Subcutaneous abdominal adipose tissue (tissue), 5 donors: ENCODE data around the gene PRTFDC1.

Experiments used
- H3K27ac ChIP-seq: one replicate; pipeline ENCODE4 v1.7.0; 2013; ENCODE audit warnings: low read depth, mild to moderate bottlenecking, inconsistent platforms, low read length, moderate library complexity
- H3K27me3 ChIP-seq, 5 donors: one replicate each; pipeline ENCODE4 v1.7.0; 2013; ENCODE audit warnings: low read length in 5 of 5, inconsistent platforms in 1 of 5; ENCODE audit not compliant: control insufficient read depth in 5 of 5, insufficient read depth in 4 of 5
- H3K36me3 ChIP-seq, 5 donors: one replicate each; pipeline ENCODE4 v1.7.0; 2013; ENCODE audit warnings: low read length in 5 of 5; ENCODE audit not compliant: control insufficient read depth in 5 of 5, insufficient read depth in 5 of 5
- H3K4me1 ChIP-seq, 5 donors: one replicate each; pipeline ENCODE4 v1.7.0; 2013; ENCODE audit warnings: low read length in 5 of 5, mild to moderate bottlenecking in 3 of 5, moderate library complexity in 1 of 5; ENCODE audit not compliant: control insufficient read depth in 5 of 5, insufficient read depth in 5 of 5
- H3K4me3 ChIP-seq, 5 donors: one replicate each; pipeline ENCODE4 v1.7.0; 2013; ENCODE audit warnings: low read length in 5 of 5, low read depth in 1 of 5
- H3K9ac ChIP-seq, 5 donors: one replicate each; pipeline ENCODE4 v1.7.0; 2013; ENCODE audit warnings: low read length in 5 of 5, mild to moderate bottlenecking in 4 of 5, moderate library complexity in 3 of 5
- H3K9me3 ChIP-seq, 5 donors: one replicate each; pipeline ENCODE4 v1.7.0; 2013; ENCODE audit warnings: low read length in 5 of 5; ENCODE audit not compliant: control insufficient read depth in 5 of 5
- donor health status: healthy.
- donor health status: healthy.
- donor health status: healthy.
- donor health status: healthy.
- donor health status: healthy.

Gene PRTFDC1

DNA sequence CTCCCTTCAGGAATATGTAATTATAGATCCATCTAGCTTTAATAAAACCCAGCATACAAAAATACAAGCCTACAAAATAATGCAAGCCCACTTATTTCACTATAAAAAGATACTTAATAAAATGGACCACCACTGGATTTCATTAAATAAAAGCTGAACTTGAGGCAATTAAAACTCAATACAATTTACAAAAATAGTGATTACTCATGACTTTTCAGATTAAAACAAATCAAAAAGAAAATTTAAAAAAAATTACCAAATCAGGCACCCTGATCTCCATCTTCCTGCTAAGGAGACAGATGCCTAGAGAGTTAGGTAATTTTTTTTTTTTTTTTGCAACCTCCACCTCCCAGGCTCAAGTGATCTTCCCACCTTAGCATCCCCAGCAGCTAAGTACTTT is 41.8 kb downstream of the PRTFDC1 start:
- Histone ChIP-seq H3K4me1 (peaks cover 0 to 14% (median 5%) of the 10 kb centered on the region in 5 donors), H3K27me3 (no peaks in the 10 kb centered on the region), H3K9me3 (no peaks in the 10 kb centered on the region), H3K36me3 (no peaks in the 10 kb centered on the region), H3K4me3 (no peak overlapping the region), H3K27ac (no peak overlapping the region), H3K9ac (no peak overlapping the region)

DNA sequence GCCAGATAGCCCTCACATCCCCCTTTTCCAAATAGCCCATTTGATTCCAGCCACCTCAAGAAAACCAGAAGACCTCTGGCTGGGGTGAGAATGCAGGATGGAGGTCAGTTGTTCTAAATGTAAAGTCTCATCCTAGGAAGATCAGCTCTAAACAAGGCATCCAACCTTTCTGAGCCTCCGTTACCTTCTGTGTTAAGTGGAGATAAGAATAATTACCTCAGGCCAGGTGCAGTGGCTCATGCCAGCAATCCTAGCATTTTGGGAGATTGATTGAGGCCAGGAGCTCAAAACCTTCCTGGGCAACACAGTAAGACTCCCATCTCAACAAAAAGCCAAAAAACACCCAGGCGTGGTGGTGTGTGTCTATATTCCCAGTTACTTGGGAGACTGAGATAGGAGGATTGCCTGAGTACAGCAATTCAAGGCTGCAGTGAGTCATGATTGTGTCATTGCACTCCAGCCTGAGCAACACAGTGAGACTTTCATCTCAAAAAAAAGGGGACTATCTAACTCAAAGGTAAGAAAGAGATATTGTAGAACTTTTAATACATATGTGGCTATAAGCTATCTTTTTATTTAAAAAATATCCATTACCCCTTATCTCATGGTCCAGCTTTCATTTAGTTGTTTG is 43.5 kb downstream of the PRTFDC1 start:
- Histone ChIP-seq H3K4me1 (peaks cover 0 to 4% (median 0%) of the 10 kb centered on the region in 5 donors), H3K9me3 (no peaks in the 10 kb centered on the region), H3K36me3 (no peaks in the 10 kb centered on the region), H3K9ac (no peak overlapping the region), H3K4me3 (no peak overlapping the region), H3K27me3 (no peaks in the 10 kb centered on the region), H3K27ac (no peak overlapping the region)

DNA sequence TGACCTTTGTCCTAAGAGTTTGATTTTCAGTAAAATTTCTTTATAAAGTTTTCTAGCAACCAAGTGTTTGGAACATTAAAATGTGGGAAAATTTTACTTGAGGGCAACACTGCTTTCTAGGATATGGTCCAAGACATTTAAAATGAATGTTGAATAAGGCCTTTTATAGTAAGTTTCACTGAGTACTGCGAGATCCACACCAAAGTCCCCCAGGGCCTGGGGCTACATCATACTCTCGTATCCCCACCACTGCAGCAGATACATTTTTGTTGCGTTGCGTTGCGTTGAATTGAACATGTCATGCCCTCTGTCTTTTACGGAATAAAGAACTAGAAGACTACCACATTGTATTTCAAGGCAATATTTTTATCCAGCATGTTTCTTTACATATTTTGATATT is 44.5 kb downstream of the PRTFDC1 start:
- Histone ChIP-seq H3K27me3 (no peaks in the 10 kb centered on the region), H3K4me1 (peaks cover 0 to 4% (median 0%) of the 10 kb centered on the region in 5 donors), H3K9ac (no peak overlapping the region), H3K9me3 (no peaks in the 10 kb centered on the region), H3K27ac (no peak overlapping the region), H3K4me3 (no peak overlapping the region), H3K36me3 (no peaks in the 10 kb centered on the region)

DNA sequence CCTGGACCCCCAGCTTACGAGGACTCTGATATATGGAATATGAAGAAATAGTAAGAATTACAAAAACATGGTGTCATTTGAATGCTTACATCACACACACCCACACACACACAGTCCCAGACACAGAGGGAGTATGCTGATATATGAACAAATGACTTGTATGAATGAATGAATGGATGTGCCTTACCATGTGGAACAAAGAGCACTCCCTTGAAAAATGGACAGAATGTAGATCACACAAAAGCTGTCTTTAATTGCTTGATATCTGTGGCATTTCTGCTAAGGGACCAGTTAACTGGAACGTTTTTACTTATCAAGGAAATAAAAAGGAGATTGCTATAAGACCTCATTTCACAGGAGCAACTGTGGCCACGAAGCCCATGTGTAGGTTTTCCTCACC is 46.0 kb downstream of the PRTFDC1 start:
- Histone ChIP-seq H3K9ac (no peak overlapping the region), H3K4me1 (peaks cover 4 to 12% (median 10%) of the 10 kb centered on the region in 5 donors), H3K4me3 (no peak overlapping the region)

DNA sequence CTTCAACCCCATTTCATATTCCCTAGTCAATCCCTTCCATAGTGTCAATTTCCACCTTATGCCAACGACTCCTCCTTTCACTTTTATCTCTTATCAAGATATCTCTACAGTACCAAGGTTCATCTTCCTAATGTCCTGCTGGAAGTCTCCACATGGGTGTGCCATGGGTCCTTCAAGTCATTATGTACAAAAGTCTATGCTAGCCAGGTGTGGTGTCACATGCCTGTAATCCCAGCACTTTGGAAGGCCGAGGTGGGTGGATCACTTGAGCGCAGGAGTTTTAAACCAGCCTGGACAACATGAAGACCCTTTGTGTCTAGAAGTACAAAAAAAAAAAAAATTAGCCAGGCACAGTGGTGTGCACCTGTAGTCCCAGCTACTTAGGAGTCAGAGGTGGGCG is 47.6 kb downstream of the PRTFDC1 start:
- Histone ChIP-seq H3K27me3 (no peaks in the 10 kb centered on the region), H3K9ac (no peak overlapping the region), H3K27ac (no peak overlapping the region), H3K36me3 (no peaks in the 10 kb centered on the region), H3K9me3 (no peaks in the 10 kb centered on the region), H3K4me3 (no peak overlapping the region), H3K4me1 (peaks cover 4 to 14% (median 12%) of the 10 kb centered on the region in 5 donors)

More for the DNA sequence above, 46.0 kb downstream of the PRTFDC1 start:
- no peaks in the 10 kb centered on the region for H3K27me3 ChIP-seq
- H3K9me3 ChIP-seq: no peaks in the 10 kb centered on the region
- H3K27ac ChIP-seq: no peak overlapping the region
- H3K36me3 ChIP-seq: no peaks in the 10 kb centered on the region

DNA sequence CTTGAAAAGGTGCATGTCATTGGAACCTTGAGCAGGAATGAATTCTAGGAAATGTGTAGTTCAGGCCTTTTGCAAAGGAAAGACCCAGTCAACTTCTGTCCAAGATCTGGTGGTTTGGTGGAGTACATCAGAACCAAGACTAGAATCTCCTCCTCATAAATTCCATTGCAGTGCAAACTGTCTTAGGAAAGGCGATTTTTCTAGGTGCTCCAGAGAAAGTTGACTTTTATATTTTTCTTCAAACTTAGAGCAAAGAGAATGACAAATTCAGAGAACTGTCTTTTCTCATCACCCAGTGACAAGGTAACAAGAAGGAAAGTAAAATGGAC is 50.0 kb downstream of the PRTFDC1 start:
- H3K4me3 ChIP-seq: no peak overlapping the region
- no peaks in the 10 kb centered on the region for H3K36me3 ChIP-seq
- H3K4me1 ChIP-seq: peaks cover 4 to 14% (median 12%) of the 10 kb centered on the region in 5 donors
- H3K9ac ChIP-seq: no peak overlapping the region
- no peaks in the 10 kb centered on the region for H3K27me3 ChIP-seq
- no peaks in the 10 kb centered on the region for H3K9me3 ChIP-seq
- peak overlapping the region; percentile 44 for H3K27ac ChIP-seq

DNA sequence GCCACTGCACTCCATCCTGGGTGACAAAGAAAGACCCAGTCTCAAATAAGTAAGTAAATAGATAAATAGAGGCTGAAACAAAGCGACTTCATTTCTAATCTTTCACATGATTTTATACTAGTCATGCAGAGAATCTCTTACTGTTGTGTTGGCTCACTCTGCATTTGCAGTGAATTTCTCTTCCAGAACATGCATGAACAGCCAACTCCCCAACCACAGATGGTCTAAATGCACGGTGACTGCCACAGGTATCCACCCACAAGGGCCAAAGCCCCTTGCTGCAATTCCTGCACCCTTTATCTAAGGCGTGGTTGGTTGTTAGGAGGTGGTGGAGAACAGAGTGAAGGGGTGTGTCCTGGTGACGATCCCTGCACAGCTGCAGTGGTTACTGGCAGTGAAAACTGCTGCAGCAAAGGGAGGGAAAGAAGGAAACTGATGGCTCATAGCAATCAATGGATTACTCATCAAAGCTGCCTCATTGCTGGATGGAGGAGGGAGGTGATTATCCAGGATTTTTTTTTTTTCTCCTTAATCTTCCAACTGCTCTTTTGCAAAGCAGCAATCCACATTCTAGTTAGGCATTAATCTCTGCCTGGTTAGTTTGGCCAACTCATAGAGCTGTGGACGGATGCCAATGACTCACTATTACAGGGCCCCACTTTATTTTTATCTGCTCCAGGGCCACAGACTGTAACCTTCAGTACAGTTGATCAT is 50.6 kb downstream of the PRTFDC1 start:
- Histone ChIP-seq H3K4me3 (peak overlapping the region in 1 of 5 donors; percentile 6), H3K36me3 (no peaks in the 10 kb centered on the region), H3K27ac (peak overlapping the region; percentile 46), H3K9me3 (no peaks in the 10 kb centered on the region), H3K27me3 (no peaks in the 10 kb centered on the region), H3K4me1 (peaks cover 4 to 14% (median 12%) of the 10 kb centered on the region in 5 donors), H3K9ac (no peak overlapping the region)

DNA sequence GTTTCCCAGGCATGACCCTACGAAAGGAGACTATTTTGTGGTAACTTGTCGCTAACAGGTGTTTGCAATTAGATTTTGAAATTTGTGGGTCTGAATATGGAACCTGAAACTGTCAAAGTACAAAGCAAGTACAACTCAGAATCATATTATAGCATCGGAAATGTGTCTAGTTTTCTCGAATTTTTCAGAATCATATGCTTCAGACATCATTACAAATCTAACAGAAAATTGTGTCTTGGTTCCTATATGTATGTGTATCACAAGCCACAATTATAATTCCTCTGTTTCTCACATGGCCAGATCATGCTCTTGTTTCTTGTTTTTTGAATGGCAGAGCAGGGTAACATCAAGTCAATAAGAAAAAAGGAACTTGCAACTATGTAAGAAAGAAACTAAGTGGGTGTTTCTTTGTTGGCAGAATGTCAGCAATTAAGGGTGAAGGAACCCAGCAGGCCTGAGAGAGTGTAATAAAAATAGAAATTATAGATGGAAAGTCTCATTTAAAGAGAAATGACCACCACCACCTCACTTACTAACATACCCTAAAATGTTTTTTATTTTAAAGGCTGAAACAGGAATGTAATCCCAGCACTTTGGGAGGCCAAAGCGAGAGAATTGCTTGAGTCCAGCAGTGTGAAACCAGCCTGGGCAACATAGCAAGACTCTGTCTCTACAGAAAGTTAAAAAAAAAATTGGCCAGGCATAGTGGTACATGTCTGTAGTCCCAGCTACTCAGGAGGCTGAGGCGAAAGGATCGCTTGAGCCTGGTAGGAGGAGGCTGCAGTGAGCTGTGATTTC is 51.3 kb downstream of the PRTFDC1 start:
- no peak overlapping the region for H3K9ac ChIP-seq
- H3K4me3 ChIP-seq: no peak overlapping the region
- H3K36me3 ChIP-seq: no peaks in the 10 kb centered on the region
- peak overlapping the region; percentile 46 for H3K27ac ChIP-seq
- H3K9me3 ChIP-seq: no peaks in the 10 kb centered on the region
- H3K27me3 ChIP-seq: no peaks in the 10 kb centered on the region
- H3K4me1 ChIP-seq: peaks cover 4 to 14% (median 12%) of the 10 kb centered on the region in 5 donors

DNA sequence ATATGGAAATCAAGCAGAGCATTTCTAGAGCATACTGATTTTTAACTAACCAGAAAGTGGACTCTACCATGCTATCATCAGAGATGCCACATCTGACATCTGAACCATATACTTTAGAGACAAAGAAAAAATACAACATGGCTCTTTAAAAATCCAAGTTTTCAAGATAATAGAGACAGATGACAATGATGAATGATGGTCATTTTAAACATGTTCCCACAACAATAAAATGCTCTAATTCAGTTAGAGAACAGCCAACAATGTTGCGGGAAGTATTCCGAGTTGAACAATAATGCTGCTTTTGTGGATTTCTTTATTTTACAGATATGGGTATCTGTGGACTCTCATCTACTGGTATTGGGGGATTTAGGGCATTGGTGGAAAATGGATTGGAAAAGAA is 52.8 kb downstream of the PRTFDC1 start:
- H3K36me3 ChIP-seq: no peaks in the 10 kb centered on the region
- peaks cover 4 to 14% (median 12%) of the 10 kb centered on the region in 5 donors for H3K4me1 ChIP-seq
- H3K4me3 ChIP-seq: no peak overlapping the region
- no peaks in the 10 kb centered on the region for H3K9me3 ChIP-seq
- H3K27ac ChIP-seq: no peak overlapping the region
- H3K9ac ChIP-seq: no peak overlapping the region
- no peaks in the 10 kb centered on the region for H3K27me3 ChIP-seq

DNA sequence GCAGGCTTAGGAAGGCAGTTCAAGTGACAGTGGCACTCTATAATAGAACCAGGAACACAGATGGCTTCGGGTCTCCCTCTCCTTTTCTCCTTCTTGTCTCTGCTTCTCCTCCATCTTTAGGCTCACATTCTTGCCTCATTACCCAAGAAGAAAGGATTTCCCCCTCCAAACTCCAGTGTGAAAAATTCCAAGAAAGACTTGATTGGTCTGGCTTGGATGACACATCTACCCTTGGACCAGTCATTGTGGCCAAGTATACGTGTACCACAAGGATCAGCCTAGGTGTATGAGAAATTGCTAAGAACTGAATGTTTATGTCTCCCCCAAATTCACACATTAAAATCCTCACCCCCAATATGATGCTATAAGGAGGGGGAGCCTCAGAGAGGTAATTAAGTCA is 53.9 kb downstream of the PRTFDC1 start:
- Histone ChIP-seq H3K9ac (no peak overlapping the region), H3K9me3 (no peaks in the 10 kb centered on the region)

More for the DNA sequence above, 53.9 kb downstream of the PRTFDC1 start:
- Histone ChIP-seq H3K27me3 (no peaks in the 10 kb centered on the region), H3K4me1 (peaks cover 4 to 14% (median 12%) of the 10 kb centered on the region in 5 donors), H3K36me3 (no peaks in the 10 kb centered on the region), H3K27ac (no peak overlapping the region), H3K4me3 (no peak overlapping the region)
